GM13976 (cell line): ENCODE measurements around the gene GALC.

Experiments used
- DNase-seq: peaks from one replicate; pipeline ENCODE4 v3.0.0; 2012; ENCODE audit warnings: low spot score
- CTCF ChIP-seq: IDR thresholded peaks from 2 replicates; pipeline ENCODE4 v1.5.1; 2012; ENCODE audit warnings: borderline replicate concordance, mild to moderate bottlenecking; ENCODE audit not compliant: insufficient read depth; ENCODE audit errors: extremely low read depth, missing control alignments, control extremely low read depth
- in situ Hi-C: fragments of 300-500 bp; cut with MboI; formaldehyde crosslinking; loops from one replicate; pipeline ENCODE4 v1.12.0; 2022; ENCODE audit warnings: low sequenced_read_pairs, mixed read lengths, inconsistent platforms; ENCODE audit not compliant: unreplicated experiment

GALC gene

DNA sequence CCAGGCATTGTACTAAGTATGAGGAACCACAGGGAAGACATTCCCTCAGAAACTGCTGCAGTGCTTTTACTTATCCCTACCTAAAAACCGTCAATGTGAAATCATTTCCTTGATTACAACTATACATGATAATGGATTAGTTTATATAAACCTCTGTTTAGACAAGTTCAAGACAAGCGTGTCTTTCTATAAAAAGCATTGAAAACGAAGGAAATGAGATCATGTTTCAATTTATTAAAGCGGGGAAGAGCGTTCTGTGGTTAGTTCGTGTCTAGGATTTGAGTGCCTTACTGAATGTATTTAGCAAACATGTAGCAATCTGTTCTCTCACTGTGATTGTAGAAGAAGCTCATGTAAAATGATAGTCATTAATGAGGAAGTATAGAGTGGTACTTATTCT, 37.5 kb downstream of the GALC start:
- DNase-seq, result no peak
- no peak for TF ChIP-seq CTCF
- in situ Hi-C loops, result no loop called here

DNA sequence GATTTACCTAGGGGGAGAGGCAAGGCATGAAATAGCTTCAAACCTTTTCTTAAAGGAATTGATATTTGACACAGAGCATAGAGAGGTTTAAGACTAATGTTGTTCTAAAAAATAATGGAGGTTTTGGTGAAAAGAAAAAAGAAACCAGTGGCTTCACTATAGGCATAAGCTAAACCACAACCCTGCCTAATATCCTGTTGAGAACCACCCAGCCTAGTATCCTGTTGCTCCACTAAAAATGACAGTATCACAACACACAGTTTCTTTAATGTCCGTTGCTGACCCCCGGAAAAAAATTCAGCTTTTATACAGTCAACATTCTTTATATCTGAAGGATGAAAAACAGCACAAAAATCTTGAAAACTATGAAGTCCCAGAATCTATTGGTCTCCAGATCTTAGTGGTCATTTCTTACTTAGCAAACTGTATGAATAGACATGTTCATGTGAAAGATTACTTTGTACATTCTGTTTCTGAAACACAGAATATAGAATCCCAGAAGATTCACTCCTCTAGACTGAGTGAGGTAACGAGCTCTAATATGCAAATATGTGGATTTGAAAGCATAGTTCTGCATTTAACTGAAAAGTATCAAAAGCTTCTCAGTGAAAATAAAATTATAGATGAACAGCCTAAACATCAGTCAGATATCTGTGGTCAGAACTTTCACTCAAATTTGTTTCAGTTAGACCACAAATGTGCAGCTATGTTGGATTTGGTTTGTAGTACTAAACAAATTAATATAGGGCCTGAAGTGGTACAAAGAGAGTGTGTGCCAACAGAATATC, 40.5 kb downstream of the GALC start:
- in situ Hi-C loops, result no loop called here
- no peak for DNase-seq
- TF ChIP-seq CTCF, result no peak

DNA sequence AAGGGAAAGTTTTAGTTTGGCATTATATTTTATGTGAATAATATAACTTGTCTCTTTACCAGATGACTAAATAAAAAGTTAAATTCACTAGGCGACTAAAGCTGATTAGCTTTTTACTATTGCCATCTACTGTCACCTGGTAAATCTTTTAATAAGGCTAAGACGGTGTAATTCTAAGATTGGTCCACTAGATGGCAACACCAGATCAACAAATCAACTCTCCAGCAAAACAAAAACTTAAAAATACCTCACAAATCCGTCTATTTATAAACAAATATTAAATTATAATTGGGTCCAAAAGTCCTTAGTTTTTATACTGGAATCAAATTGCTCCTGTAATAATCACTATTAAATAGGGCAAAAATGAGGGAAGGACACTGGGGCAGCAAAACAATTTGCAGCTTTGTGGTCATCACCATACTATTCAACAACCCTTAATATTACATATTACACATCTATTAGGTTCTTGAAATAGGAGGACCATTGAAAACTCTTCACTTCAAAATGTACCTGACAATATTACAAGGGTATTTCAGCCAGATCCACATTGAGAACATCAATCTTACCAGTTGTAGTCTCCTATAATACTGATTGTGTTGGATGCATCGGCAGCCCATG, 47.9 kb downstream of the GALC start:
- DNase-seq, result no peak
- in situ Hi-C loops, result loop anchor here (10.0 kb wide), 1 partner anchor 230 kb away; no protein-coding TSS in a partner anchor

DNA sequence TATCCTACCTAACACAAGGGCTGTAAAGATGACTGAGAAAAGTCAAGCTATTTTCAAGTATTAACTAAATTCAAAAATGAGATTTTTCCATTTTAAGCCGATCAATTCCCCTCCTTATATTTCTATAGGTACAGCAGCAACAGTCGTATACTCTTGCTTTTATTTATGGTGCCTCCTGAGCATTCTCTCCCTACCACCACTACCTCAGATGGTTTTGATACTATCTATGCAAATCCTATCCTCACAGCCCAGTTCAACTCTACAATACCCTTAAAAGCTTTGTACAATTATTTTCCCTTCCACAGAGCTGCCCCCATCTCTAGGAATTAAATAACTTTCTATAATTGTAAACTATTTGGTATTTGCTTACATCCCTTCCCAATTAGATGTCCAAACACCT, 52.1 kb downstream of the GALC start:
- TF ChIP-seq CTCF, result no peak
- in situ Hi-C loops, result loop anchor here (10.0 kb wide), 1 partner anchor 234 kb away; no protein-coding TSS in a partner anchor
- DNase-seq, result no peak

More for the DNA sequence above, 47.9 kb downstream of the GALC start:
- TF ChIP-seq CTCF, result peak; percentile 31

DNA sequence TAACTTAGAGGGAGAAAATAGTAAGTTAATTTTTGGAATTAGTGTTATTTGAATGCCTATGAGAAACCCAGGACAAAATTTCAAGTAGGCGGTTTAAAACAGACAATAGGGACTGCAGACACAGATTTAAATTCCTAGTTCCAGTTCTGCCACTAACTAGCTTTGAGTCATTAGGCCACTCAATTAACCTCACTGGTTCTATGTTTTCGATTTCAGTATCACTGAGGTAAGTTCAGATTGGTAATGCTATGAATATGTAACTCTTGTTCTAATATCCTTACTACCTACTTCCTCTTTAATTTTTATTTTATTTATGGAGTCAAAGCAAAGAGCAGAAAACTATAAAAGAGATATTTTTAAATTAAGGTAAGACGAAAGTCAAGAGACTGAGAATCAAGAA, 52.6 kb downstream of the GALC start:
- no peak for DNase-seq
- in situ Hi-C loops, result loop anchor here (10.0 kb wide), 1 partner anchor 234 kb away; no protein-coding TSS in a partner anchor
- no peak for TF ChIP-seq CTCF

DNA sequence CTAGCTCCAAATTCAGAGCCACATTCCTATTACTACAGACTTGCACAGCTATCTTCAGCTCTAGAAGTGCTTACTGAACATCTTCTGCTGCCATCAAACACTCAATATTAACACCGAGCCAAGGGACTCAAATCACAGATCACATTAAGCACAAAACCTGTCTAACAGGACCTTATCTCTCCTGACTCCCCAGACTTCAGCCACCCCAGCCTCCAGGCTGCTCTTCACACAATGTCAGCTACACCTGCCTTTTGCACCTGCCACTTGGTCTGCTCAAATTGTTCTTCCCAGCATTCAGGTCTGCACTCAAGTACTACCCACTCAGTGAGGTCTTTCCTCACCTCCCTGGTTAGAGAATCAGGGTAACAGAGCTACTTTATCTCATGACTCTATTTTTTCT, 57.1 kb downstream of the GALC start:
- TF ChIP-seq CTCF, result no peak
- in situ Hi-C loops, result no loop called here
- no peak for DNase-seq
